HS-27A (cell line): ENCODE results near the gene WDR11.
"Not testable (repeated sequence)": the region's sequence is repeated elsewhere in the genome, so short reads cannot be mapped to it uniquely, and the experiment has no call there.

Experiments
- DNase-seq: peaks from one replicate; pipeline ENCODE4 v3.0.0-alpha.2; 2012; ENCODE audit warnings: low read depth, missing footprints

WDR11 gene

GRCh38 chr10:120841522-120842189, 9.5 kb upstream of the WDR11 start:
- no peak for DNase-seq

GRCh38 chr10:120854388-120854787, 3.2 kb downstream of the WDR11 start:
- no peak for DNase-seq

DNA sequence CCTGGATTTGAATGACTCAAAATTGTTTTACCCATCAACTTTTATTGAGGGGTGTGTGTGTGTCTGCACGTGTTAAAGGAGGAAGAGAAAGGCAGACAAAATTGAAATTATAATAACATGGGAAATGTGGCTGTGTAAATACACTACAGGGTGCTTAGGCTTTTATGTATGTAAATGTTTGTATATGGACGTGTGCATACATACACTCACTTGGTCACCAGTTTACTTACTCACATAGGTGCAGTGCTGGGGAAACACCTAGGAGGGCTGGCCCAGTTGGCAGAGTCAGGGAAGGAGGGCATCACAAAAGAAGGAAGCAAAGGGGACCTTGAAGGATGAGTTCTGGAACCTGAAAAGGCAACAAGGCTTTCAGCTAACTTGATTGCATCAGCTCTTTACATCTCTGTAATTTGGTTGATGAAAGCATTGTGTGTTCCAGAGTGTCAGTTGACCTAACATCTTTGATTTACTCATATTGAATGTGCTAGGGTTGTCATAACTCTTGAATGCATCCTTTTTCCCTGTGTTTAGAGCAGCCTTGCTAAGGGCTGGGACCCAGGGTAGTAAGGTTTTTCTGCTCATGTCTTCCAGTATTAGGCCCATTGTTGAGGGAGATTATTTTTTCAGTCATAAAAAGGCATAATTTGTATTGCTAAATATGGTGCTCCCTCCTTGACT, 10.2 kb downstream of the WDR11 start:
- DNase-seq = no peak

GRCh38 chr10:120873741-120874140, 22.6 kb downstream of the WDR11 start:
- DNase-seq = no peak

- no peak for DNase-seq
Observed at GRCh38 chr10:120883071-120883470, 31.9 kb downstream of the WDR11 start.

- no peak for DNase-seq
Observed at GRCh38 chr10:120887482-120887881, 36.3 kb downstream of the WDR11 start.

- DNase-seq = no peak
Observed at GRCh38 chr10:120891365-120891764, 40.2 kb downstream of the WDR11 start.

- DNase-seq = no peak
Observed at GRCh38 chr10:120894556-120894955, 43.4 kb downstream of the WDR11 start.

DNA sequence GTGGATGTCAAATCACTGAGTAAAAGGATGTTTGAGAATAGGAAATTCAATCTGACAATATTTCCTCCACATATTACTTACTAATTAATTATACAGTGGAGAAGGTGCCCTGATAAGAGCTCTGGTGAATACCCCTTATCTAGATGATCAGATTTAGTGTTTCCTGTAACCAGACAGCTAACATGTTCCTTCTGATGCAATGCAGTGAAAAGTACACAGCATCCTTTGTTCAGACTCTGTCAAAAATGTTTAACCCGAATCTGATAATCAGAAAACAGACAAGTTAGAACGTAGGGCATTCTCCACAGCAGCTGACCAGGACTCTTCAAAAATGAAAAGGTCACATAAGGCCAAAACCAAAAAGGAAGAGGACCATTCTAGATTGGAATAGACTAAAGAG, 46.2 kb downstream of the WDR11 start:
- DNase-seq = no peak

DNA sequence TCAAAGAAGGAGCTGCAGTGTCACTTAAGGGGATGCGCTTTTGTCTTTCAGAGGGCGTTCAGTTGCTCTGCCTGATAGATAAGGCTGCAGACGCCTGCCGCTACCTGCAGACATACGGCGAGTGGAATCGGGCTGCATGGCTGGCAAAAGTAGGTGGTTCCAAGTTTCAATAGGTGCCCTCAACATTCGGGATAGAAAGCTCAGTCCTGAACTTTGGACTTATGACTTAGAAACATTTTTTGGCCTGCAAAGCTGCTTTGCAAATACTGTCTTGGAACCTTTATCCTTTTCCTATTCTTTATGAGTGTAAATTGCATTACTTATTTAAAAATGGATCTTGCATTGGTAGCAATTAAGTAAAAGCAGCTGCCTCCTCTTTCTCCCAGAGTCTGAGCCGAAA, 54.1 kb downstream of the WDR11 start:
- DNase-seq = no peak

GRCh38 chr10:120917521-120918250, 66.5 kb downstream of the WDR11 start:
- DNase-seq = no peak

- not testable (repeated sequence) for DNase-seq
Observed at GRCh38 chr10:120923886-120924285, 72.7 kb downstream of the WDR11 start.

DNA sequence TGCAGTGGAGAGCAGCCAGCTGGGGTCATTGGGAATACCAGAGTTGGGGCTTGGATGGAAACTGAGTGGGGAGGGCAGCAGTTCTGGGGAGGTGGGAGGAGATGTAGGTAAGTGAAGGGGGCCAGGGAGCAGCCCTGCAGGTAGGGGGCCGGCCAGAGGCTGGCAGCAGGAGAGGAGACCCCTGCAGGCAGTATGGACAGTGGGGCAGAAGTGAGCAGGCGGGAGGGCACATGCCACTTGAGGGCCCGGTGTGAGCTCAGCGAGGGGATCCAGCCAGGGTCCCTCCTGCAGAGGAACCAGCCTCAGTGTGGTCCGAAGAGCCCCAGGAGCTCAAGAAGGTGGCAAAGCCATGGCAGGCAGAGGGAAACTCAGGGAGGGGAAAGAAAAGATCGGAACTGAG, 75.4 kb downstream of the WDR11 start:
- DNase-seq = no peak

DNA sequence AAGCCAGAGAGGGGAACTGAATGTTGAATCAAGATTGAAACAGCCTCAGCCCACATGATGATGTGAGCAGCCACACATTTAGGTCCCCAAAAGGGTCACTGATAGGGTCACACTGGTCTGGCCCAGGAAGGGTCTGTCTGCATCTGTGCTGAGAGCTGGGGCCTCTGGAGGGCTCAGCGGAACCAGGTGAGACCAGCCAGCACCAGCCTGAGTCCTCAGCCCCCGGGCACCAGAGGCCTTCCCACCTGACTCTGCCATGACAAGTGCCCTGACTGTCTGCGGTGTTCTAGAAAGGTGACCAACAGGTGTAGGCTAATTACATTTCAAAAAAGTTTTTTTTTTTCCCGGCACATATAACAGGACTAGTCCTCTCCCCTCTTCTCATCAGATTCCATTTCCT, 76.2 kb downstream of the WDR11 start:
- no peak for DNase-seq

DNA sequence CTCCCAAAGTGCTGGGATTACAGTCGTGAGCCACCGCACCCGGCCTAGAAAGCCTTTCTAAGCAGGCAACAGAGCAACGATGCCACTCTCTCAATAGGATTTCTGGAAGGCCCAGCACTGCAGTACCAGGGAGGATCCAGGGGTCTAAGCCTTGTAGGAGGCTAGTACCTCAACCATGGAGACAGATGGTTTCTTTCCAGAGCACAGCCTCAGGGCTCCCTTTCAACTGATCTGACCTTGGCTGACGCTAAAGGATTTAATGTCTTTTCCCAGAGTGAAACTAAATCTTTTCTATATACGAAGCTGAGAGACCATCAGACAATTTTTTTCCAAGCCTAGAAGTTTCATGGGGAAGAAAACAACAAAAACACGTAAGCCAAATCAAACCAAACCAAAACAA, 78.0 kb downstream of the WDR11 start:
- no peak for DNase-seq

- no peak for DNase-seq
Observed at GRCh38 chr10:120931423-120931822, 80.3 kb downstream of the WDR11 start.

GRCh38 chr10:120931999-120932398, 80.8 kb downstream of the WDR11 start:
- no peak for DNase-seq

DNA sequence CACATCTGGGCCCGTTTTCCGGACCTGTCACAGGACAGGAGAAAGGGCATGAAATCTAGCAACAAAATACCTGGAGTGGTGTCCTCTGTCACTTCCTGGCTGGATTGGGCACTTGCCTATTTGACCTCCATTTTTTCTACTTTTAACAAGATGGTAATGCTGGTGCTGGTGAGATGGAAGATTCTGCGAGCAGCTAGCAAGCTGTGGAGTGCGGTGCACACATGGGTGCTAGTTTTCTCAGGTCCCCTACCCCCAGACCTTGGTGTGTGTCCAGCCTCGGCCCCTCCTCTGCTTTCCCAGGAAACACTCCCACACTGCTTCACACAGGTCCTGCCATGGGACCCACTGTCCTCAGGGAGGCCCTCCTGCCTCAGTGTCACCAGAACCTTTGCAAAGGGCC, 87.7 kb downstream of the WDR11 start:
- DNase-seq = no peak

GRCh38 chr10:120940299-120940900, 89.2 kb downstream of the WDR11 start:
- DNase-seq = no peak

DNA sequence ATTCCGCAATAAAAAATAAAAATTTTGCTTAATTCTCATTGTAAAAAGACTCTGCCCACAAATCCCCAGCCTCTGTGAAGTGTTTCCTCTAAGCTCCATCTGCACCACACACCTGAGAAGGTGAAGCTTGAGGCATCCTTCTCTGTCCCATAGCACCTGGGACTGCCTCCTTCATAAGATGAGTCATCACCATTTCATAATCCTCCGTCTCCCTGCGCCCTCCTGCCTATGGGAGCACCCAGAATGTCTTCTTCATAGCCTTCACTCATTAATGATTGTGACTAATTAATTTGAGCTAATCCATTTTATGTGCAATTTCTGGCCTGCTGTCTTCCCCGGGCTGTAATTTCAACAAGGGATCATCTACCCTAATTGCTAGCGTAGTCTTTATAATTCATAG, 90.3 kb downstream of the WDR11 start:
- DNase-seq = no peak

- peak; percentile 1 for DNase-seq
Observed at GRCh38 chr10:120942806-120943413, 91.7 kb downstream of the WDR11 start.

GRCh38 chr10:120943542-120943941, 92.4 kb downstream of the WDR11 start:
- no peak for DNase-seq
